Natural killer cell treated with Interleukin-12 subunit alpha and Interleukin-12 subunit beta and Interleukin-15 and Interleukin-18, amount 100 ng/mL, for 72 hours (primary cell): ENCODE results near the gene CST11. TPM values are rescaled to one million over a fixed set of nuclear protein-coding genes. Genes with fewer than 3 reads are reported as not detected.
A peak's percentile ranks its signal among the peaks of the same experiment; 100 is the strongest.
"Not testable (repeated sequence)": the region's sequence is repeated elsewhere in the genome, so short reads cannot be mapped to it uniquely, and the experiment has no call there.

Experiments used
- ATAC-seq, 2 donors: fragments of 150-1000 bp; cut with Tn5 transposase in 1 of 2; sonication (Bioruptor Pico), chemical (Tn5 transposase) in 1 of 2; 2 replicates each; pipeline ENCODE4 v1.10.0; 2021
- DNase-seq: peaks from one replicate; pipeline ENCODE4 v3.0.0; 2022; ENCODE audit warnings: low spot score
- H3K27ac Mint-ChIP-seq, 2 donors: 1 replicate in 1 of 2; 2 replicates in 1 of 2; pipeline ENCODE4 v1.8.0; 2022; ENCODE audit warnings: mixed read lengths in 2 of 2, mild to moderate bottlenecking in 1 of 2, moderate library complexity in 1 of 2
- H3K27me3 Mint-ChIP-seq, 2 donors: 1 replicate in 1 of 2; 2 replicates in 1 of 2; pipeline ENCODE4 v1.8.0; 2022; ENCODE audit warnings: mixed read lengths in 2 of 2
- H3K36me3 Mint-ChIP-seq: one replicate; pipeline ENCODE4 v1.8.0; 2022; ENCODE audit warnings: mixed read lengths
- H3K4me1 Mint-ChIP-seq, 2 donors: 1 replicate in 1 of 2; 2 replicates in 1 of 2; pipeline ENCODE4 v1.8.0; 2022; ENCODE audit warnings: low read depth in 2 of 2, mixed read lengths in 2 of 2, mild to moderate bottlenecking in 1 of 2
- H3K4me3 Mint-ChIP-seq: one replicate; pipeline ENCODE4 v1.8.0; 2022; ENCODE audit warnings: mixed read lengths
- H3K9me3 Mint-ChIP-seq: 2 replicates; pipeline ENCODE4 v1.8.0; 2022; ENCODE audit warnings: mixed read lengths
- total RNA-seq, 2 donors: library from RNA; stranded (reverse); gene quantifications; one replicate each; pipeline ENCODE4 v1.2.3, GENCODE V29; 2022

CST11 gene
- total RNA-seq, 2 donors from 2014 or later: not detected

DNA sequence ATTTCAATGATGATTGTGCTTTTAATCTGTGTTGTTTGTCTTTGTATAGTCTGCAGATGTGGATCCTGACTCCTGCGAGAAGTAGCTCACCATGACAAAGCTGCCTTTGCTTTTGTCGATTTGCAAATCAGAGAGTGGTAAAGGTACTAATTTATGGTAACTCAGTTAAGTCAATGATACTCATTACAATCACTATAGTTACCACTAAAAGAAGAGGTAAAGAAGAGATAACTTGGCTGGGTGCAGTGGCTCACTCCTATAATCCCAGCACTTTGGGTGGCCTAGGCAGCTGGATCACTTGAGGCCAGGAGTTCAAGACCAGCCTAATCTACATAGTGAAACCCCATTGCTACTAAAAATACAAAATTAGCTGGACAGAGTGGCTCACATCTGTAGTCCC, 20.6 kb upstream of the CST11 start:
- not testable (repeated sequence) for ATAC-seq, H3K36me3 Mint-ChIP-seq, H3K27me3 Mint-ChIP-seq, H3K4me1 Mint-ChIP-seq, H3K4me3 Mint-ChIP-seq, H3K9me3 Mint-ChIP-seq, H3K27ac Mint-ChIP-seq, DNase-seq

DNA sequence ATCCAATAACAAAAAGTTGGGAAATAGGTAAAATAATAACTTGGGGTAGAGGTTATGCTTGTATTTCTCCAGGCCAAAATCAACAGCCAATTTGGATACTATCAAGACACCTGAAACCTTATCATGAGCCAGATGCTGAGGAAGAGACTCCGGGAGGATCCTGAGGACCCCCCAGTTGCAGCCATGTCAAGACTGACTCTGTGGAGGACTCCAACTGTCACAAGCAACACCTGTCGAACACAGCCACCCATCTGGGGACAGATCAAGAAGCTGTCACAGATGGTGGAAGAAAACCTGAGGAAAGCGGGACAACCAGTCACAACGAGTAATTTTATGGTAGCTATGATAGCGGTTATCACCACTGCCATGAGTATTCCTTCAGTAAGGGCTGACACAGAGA, 19.6 kb upstream of the CST11 start:
- not testable (repeated sequence) for H3K4me3 Mint-ChIP-seq, DNase-seq, ATAC-seq, H3K27ac Mint-ChIP-seq, H3K36me3 Mint-ChIP-seq, H3K9me3 Mint-ChIP-seq, H3K4me1 Mint-ChIP-seq, H3K27me3 Mint-ChIP-seq

DNA sequence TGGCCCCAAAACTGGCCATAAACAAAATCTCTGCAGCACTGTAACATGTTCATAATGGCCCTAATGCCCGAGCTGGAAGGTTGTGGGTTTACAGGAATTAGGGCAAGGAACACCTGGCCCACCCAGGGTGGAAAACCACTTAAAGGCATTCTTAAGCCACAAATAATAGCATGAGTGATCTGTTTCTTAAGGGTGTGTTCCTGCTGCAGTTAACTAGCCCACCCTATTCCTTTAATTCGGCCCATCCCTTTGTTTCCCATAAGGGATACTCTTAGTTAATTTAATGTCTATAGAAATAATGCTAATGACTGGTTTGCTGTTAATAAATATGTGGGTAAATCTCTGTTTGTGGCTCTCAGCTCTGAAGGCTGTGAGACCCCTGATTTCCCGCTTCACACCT, 14.3 kb upstream of the CST11 start:
- not testable (repeated sequence) for H3K9me3 Mint-ChIP-seq, H3K27ac Mint-ChIP-seq, H3K4me1 Mint-ChIP-seq, DNase-seq, ATAC-seq, H3K4me3 Mint-ChIP-seq, H3K27me3 Mint-ChIP-seq
- H3K36me3 Mint-ChIP-seq: peaks cover 17% of the 10 kb centered on the region

DNA sequence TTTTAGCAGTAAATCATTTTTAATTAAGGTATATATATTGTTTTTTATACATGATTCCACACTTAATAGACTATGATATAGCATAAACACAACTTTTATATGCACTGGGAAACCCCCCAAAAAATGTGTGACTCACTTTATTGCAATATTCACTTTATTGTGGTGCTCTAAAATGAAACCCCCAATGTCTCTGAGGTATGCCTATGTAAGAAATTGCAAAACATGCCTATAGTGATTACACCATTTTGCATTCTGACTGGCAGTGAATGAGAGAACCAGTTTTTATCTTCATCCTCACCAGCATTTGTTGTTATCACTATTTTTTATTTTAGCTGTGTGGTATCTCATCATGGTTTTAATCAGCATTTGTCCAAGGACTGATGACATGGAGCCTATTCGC, 8.5 kb upstream of the CST11 start:
- DNase-seq: no peak
- H3K9me3 Mint-ChIP-seq: peaks cover under 1% of the 10 kb centered on the region
- H3K27ac Mint-ChIP-seq: peak overlapping the region in 1 of 2 donors; percentile 72
- H3K36me3 Mint-ChIP-seq: peaks cover 11% of the 10 kb centered on the region
- peak in 1 of 2 donors; percentile 86 for ATAC-seq
- no peaks in the 10 kb centered on the region for H3K27me3 Mint-ChIP-seq
- H3K4me3 Mint-ChIP-seq: no peak overlapping the region
- H3K4me1 Mint-ChIP-seq: peaks cover 34 to 38% of the 10 kb centered on the region in 2 donors

DNA sequence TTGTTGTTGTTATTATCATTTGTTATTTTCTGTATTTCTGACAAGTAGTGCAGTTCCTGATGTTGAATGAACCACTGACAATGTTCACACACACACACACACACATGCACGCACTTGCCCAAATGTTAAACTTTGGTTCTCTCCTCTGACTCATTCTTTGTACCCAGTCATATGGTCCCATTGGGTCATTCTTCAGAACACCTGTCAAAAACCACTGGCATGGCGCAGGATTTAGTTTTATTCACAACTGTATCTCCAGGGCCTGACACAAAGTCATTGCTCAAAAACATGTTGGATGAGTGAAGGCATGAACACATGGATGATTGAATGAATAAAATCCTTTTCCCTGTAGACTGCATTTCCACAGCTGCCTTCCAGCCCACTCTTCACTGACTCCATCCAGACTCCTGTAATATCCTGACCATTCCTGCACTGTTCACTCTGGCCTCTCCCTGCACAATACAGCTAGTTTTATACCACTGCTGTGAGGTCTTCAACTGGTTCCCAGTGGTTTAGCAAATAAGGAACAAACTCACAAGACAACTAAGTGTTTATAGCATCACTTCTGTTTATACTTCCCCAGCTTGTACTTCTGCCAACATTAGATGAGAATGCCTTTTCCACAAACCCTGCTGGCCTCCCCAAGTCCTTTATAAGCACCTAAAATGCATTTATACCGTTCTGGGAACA, 6.9 kb upstream of the CST11 start:
- no peaks in the 10 kb centered on the region for H3K9me3 Mint-ChIP-seq
- H3K27ac Mint-ChIP-seq: peak overlapping the region in 1 of 2 donors; percentile 20
- no peak overlapping the region for H3K4me3 Mint-ChIP-seq
- ATAC-seq (no peak), DNase-seq (no peak)
- H3K36me3 Mint-ChIP-seq: no peaks in the 10 kb centered on the region
- H3K4me1 Mint-ChIP-seq: peaks cover 41 to 47% of the 10 kb centered on the region in 2 donors
- no peaks in the 10 kb centered on the region for H3K27me3 Mint-ChIP-seq

DNA sequence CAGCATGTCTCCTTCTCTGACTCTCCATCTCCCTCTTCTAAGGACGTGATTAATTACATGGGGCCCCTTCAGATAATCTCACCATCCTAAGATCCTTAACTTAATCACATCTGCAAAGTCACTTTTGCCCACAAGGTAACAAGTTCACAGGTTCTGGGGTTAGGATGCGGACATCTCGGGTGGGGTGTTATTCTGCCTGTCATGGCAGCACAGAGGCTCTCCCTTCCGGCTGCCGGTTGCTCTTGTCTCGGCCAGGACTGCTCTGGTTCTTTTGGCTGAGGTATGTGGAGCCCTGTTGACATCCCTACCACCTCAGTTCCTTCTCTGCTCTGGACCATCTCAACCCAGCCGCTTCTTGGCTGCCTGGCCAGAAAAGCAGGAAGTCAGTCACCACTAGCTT, 4.2 kb upstream of the CST11 start:
- H3K36me3 Mint-ChIP-seq: no peaks in the 10 kb centered on the region
- no peaks in the 10 kb centered on the region for H3K27me3 Mint-ChIP-seq
- peak overlapping the region; percentile 69 for H3K4me3 Mint-ChIP-seq
- peak overlapping the region; percentile 90 to 96 for H3K27ac Mint-ChIP-seq
- ATAC-seq (peak; percentile 64 to 73), DNase-seq (no peak)
- H3K9me3 Mint-ChIP-seq: no peaks in the 10 kb centered on the region
- peaks cover 38 to 45% of the 10 kb centered on the region in 2 donors for H3K4me1 Mint-ChIP-seq

DNA sequence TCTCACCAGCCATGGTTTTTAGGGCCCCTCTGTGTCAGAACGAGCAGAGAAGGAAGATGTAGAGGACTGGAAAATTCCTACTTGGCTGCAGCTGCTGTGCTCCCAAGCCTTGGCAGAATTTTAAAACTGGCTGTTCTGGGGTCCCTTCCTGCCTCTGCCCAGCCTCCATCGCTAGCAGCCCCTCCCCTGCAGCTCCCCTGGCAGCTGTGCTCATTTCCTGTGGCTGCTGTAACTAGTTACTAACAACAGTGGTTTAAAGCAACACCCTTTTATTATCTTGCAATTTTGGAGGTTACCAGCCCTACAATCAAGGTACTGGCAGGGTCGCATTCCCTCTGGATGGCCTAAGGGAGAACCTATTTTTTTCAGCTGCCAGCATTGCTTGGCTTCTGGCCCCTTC, 3.7 kb upstream of the CST11 start:
- H3K36me3 Mint-ChIP-seq: no peaks in the 10 kb centered on the region
- H3K4me3 Mint-ChIP-seq: peak overlapping the region; percentile 69
- H3K27ac Mint-ChIP-seq: peak overlapping the region; percentile 90 to 96
- ATAC-seq (peak; percentile 74 to 75), DNase-seq (no peak)
- H3K4me1 Mint-ChIP-seq: peaks cover 35 to 40% of the 10 kb centered on the region in 2 donors
- no peaks in the 10 kb centered on the region for H3K27me3 Mint-ChIP-seq
- H3K9me3 Mint-ChIP-seq: no peaks in the 10 kb centered on the region

DNA sequence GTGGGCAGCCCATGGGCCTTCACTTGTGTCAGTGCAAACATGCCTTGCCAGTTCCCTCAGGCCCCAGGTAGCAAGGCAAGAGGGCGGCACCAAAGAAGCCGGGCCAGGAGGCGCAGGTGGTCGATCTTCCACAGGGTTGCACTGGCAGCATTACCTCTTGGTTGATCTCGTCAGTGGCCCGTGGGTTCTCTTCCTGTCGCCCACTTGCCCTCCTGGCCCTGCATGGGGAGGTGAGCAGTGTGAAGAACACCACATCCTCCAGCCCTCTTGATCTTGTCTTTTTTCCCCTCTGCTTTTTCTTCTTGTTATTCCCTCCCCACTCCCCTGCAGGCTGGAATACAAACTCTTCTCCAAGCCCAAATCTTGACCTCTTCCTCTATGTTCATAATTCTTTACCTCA, 3.0 kb upstream of the CST11 start:
- H3K27ac Mint-ChIP-seq: peak overlapping the region; percentile 90 to 96
- peaks cover 35 to 40% of the 10 kb centered on the region in 2 donors for H3K4me1 Mint-ChIP-seq
- H3K4me3 Mint-ChIP-seq: peak overlapping the region; percentile 69
- H3K9me3 Mint-ChIP-seq: no peaks in the 10 kb centered on the region
- no peaks in the 10 kb centered on the region for H3K36me3 Mint-ChIP-seq
- ATAC-seq: peak; percentile 39 to 52
- no peak for DNase-seq
- H3K27me3 Mint-ChIP-seq: no peaks in the 10 kb centered on the region

DNA sequence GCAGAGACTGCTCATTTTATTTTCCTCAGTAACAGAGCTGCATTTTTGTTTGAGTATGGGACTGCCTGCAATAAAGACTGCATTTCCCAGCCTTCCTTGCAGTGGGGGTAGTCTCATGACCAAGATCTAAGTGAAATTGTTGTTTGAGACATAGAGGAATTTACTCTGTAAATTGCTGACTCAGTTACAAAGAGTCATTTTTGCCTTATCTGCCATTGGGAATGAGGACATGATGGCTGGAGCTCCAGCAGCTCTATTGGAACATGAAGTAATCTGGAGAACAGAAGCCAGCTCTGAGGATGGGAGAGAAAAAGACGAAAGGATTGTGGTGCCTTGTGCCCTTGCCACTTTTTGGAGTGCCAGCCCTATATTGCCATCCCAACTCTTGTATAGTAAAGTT, 2.1 kb upstream of the CST11 start:
- ATAC-seq: no peak
- H3K9me3 Mint-ChIP-seq: no peaks in the 10 kb centered on the region
- no peaks in the 10 kb centered on the region for H3K27me3 Mint-ChIP-seq

DNA sequence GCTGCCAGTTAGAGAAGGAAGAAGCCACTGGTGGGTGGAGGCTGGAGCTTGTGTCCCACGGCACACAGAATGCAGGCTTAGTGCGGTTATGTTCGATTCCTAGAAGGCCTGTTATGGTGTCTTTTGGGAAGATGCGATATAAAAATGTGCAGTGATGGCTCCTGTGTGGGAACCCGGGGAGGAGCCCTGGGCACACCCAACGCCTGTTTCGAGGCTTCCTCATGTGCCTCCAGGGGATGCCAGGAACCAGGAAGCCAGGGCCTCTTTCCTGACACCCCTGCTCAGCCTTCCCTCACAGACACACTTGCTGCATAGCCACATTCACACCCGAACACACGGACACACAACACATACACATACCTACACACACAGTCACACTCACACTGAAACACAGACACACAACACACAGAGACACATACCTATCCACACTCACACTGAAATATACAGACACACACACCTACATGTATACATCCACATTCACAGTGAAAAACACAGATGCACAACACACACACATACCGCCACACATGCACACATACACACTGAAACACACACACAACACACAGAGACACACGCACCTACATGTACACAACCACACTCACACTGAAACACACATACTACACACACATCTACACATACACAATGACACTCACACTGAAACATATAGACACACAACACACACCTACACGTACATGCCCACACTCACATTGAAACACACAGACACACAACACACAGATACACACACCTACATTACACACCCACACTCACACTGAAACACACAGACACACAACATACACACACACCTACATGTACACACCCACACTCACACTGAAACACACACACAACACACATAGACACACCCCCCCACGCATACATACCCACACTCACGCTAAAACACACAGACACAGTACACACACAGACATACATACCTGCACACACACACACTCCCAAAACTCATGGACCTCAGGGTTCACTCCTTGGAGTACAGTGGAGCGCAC, 1.2 kb upstream of the CST11 start:
- Mint-ChIP-seq H3K27ac (no peak overlapping the region), H3K27me3 (no peaks in the 10 kb centered on the region), H3K4me3 (no peak overlapping the region), H3K9me3 (no peaks in the 10 kb centered on the region), H3K36me3 (no peaks in the 10 kb centered on the region), H3K4me1 (peaks cover 24 to 38% of the 10 kb centered on the region in 2 donors)
- no peak for ATAC-seq
- no peak for DNase-seq

More for the DNA sequence above, 2.1 kb upstream of the CST11 start:
- Mint-ChIP-seq H3K27ac (no peak overlapping the region), H3K36me3 (no peaks in the 10 kb centered on the region), H3K4me3 (no peak overlapping the region), H3K4me1 (peaks cover 33 to 39% of the 10 kb centered on the region in 2 donors)
- no peak for DNase-seq

DNA sequence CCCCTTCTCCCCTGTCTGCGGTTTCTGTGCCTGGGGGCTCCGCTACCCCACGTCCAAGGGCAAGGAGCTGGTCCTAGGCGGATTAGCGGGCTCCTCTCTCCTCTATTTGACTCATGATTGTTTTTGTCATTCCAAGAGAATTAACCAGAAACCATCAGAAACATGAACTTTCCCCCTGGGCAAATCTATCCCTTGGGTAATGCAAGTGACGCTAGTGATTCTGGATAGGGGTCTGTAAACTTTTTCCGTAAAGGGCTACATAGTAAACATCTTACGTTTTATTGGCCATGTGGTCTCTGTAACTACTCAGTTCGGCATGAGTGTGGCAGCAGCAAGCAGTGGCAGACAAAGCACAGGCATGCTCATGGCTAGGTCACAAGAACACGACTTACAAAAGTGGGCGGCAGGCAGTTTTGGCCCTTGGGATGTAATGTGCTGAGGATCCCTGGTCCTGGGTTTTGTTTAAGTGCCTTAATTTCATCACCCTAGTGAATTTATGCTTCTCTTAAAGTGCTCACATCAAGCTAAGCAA, 654 bp downstream of the CST11 start:
- H3K4me3 Mint-ChIP-seq: no peak overlapping the region
- no peaks in the 10 kb centered on the region for H3K27me3 Mint-ChIP-seq
- ATAC-seq (no peak), DNase-seq (no peak)
- H3K9me3 Mint-ChIP-seq: no peaks in the 10 kb centered on the region
- no peak overlapping the region for H3K27ac Mint-ChIP-seq
- H3K4me1 Mint-ChIP-seq: peaks cover 15 to 31% of the 10 kb centered on the region in 2 donors
- H3K36me3 Mint-ChIP-seq: no peaks in the 10 kb centered on the region

DNA sequence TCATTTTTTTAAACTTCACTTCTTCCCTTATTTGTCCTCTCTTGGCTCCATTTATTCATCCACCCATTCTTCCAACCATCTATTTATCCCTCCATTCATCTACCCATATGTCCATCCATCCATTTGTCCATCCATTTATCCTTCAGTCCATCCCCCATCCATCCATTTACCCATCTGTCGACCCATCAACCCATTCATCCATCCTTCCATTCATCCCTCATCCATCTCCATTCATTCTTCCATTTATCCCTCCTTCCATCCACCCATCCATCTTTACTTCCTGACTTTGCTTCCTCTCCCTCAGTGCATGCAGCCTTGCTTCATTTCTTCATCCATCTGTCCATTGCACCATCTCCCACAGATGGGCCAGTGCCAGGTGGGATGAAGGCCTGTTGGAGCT, 1.8 kb downstream of the CST11 start:
- Mint-ChIP-seq H3K36me3 (no peaks in the 10 kb centered on the region), H3K4me1 (peaks cover 4 to 24% of the 10 kb centered on the region in 2 donors), H3K4me3 (no peak overlapping the region), H3K27me3 (no peaks in the 10 kb centered on the region), H3K9me3 (no peaks in the 10 kb centered on the region), H3K27ac (peak overlapping the region in 1 of 2 donors; percentile 6)
- DNase-seq: no peak
- ATAC-seq: no peak

DNA sequence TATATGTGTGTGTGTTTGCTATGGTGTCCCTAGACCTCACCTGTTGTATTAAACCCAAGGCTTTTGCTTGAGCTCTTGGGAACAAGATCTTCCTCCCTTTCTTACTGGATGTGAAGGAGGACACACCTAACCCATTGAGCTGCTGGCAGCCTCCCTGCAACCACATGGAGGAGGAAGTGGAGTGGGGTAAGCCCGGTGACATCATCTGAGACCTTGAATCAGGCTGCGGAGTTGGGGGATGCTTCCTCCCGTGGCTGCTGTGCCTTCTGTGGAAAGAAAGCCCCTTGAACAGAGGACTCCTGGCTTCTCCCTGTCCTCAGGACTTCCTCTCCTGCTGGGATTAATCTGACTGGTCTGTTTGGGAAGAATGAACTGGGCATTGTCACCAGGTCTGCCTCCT, 3.3 kb downstream of the CST11 start:
- Mint-ChIP-seq H3K4me3 (no peak overlapping the region), H3K27ac (no peak overlapping the region)
- peak in 1 of 2 donors; percentile 65 for ATAC-seq

DNA sequence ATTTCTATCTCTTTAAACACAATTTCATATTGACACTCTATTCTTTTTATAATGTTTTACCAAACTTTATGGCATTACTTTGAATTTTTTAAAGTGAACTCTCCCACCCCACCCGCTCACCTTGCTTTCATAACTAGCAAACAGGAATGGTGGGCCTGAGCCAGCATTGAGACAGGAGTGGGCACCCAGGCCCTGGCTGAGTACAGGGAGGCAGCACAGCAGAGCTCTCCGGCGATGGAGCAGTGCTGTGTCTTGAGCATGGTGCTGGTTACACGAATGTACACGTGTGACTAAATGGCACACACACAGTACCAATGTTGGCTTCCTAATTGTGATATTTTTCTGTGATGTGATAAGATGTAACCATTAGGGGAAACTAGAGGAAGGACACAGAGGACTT, 4.5 kb downstream of the CST11 start:
- DNase-seq (no peak), ATAC-seq (no peak)
- no peaks in the 10 kb centered on the region for H3K36me3 Mint-ChIP-seq
- peaks cover 0 to 17% of the 10 kb centered on the region in 2 donors for H3K4me1 Mint-ChIP-seq
- H3K27me3 Mint-ChIP-seq: no peaks in the 10 kb centered on the region
- no peaks in the 10 kb centered on the region for H3K9me3 Mint-ChIP-seq
- no peak overlapping the region for H3K27ac Mint-ChIP-seq
- H3K4me3 Mint-ChIP-seq: no peak overlapping the region

More for the DNA sequence above, 3.3 kb downstream of the CST11 start:
- Mint-ChIP-seq H3K27me3 (no peaks in the 10 kb centered on the region), H3K9me3 (no peaks in the 10 kb centered on the region), H3K36me3 (no peaks in the 10 kb centered on the region), H3K4me1 (peaks cover 0 to 17% of the 10 kb centered on the region in 2 donors)
- DNase-seq: no peak
